Trophoblast cell (in vitro differentiated cells and primary cell): ENCODE data around the gene F2RL3.

Source experiments
- DNase-seq, 2 donors: peaks; one replicate each; pipeline ENCODE4 v3.0.0-alpha.2; 2016
- H2AFZ ChIP-seq: 2 replicates; pipeline ENCODE4 v1.6.1; 2013; ENCODE audit warnings: low read length, moderate library complexity, mild to moderate bottlenecking; ENCODE audit not compliant: insufficient read depth, poor library complexity
- H2AK5ac ChIP-seq: 2 replicates; pipeline ENCODE4 v1.6.1; 2013; ENCODE audit warnings: mild to moderate bottlenecking, low read length
- H2BK120ac ChIP-seq: 2 replicates; pipeline ENCODE4 v1.6.1; 2013; ENCODE audit warnings: low read length, mild to moderate bottlenecking, moderate library complexity; ENCODE audit not compliant: insufficient read depth, poor library complexity
- H2BK12ac ChIP-seq: 2 replicates; pipeline ENCODE4 v1.6.1; 2013; ENCODE audit warnings: mild to moderate bottlenecking, low read length, moderate library complexity
- H2BK5ac ChIP-seq: 2 replicates; pipeline ENCODE4 v1.6.1; 2013; ENCODE audit warnings: low read length, low read depth, moderate library complexity, mild to moderate bottlenecking; ENCODE audit not compliant: poor library complexity
- H3K14ac ChIP-seq: 2 replicates; pipeline ENCODE4 v1.6.1; 2013; ENCODE audit warnings: mild to moderate bottlenecking, low read length
- H3K18ac ChIP-seq: 2 replicates; pipeline ENCODE4 v1.6.1; 2013; ENCODE audit warnings: mild to moderate bottlenecking, low read length
- H3K23ac ChIP-seq: 2 replicates; pipeline ENCODE4 v1.6.1; 2013; ENCODE audit warnings: low read length
- H3K27ac ChIP-seq: 2 replicates; pipeline ENCODE4 v1.5.1; 2013; ENCODE audit warnings: low read depth, mild to moderate bottlenecking, inconsistent platforms, low read length, moderate library complexity
- H3K27me3 ChIP-seq: 2 replicates; pipeline ENCODE4 v1.6.1; 2013; ENCODE audit warnings: inconsistent platforms, mild to moderate bottlenecking, low read length, moderate library complexity; ENCODE audit not compliant: insufficient read depth
- H3K36me3 ChIP-seq, 2 experiments: 1 replicate in 1 of 2; 2 replicates in 1 of 2; pipeline ENCODE4 v1.6.1; 2013; ENCODE audit warnings: low read length in 2 of 2, mild to moderate bottlenecking in 2 of 2, moderate library complexity in 1 of 2; ENCODE audit not compliant: insufficient read depth in 2 of 2, control insufficient read depth in 1 of 2
- H3K4ac ChIP-seq: 2 replicates; pipeline ENCODE4 v1.6.1; 2013; ENCODE audit warnings: low read depth, mild to moderate bottlenecking, low read length, moderate library complexity
- H3K4me1 ChIP-seq, 2 experiments: 1 replicate in 1 of 2; 2 replicates in 1 of 2; pipeline ENCODE4 v1.6.1; 2013; ENCODE audit warnings: low read length in 2 of 2, mild to moderate bottlenecking in 2 of 2, moderate library complexity in 1 of 2; ENCODE audit not compliant: insufficient read depth in 2 of 2, control insufficient read depth in 1 of 2
- H3K4me2 ChIP-seq: 2 replicates; pipeline ENCODE4 v1.6.1; 2013; ENCODE audit warnings: inconsistent platforms, mild to moderate bottlenecking, low read length, moderate library complexity
- H3K4me3 ChIP-seq: 2 replicates; pipeline ENCODE4 v1.5.1; 2013; ENCODE audit warnings: mild to moderate bottlenecking, low read depth, low read length, inconsistent platforms
- H3K79me1 ChIP-seq: one replicate; pipeline ENCODE4 v1.6.1; 2013; ENCODE audit warnings: low read length
- H3K79me2 ChIP-seq: 2 replicates; pipeline ENCODE4 v1.6.1; 2013; ENCODE audit warnings: low read length, mild to moderate bottlenecking; ENCODE audit not compliant: control insufficient read depth, insufficient read depth, poor library complexity
- H3K9ac ChIP-seq: 2 replicates; pipeline ENCODE4 v1.6.1; 2013; ENCODE audit warnings: mild to moderate bottlenecking, low read length
- H3K9me3 ChIP-seq: 2 replicates; pipeline ENCODE4 v1.6.1; 2013; ENCODE audit warnings: low read depth, mild to moderate bottlenecking, control low read depth, inconsistent platforms, low read length; ENCODE audit not compliant: insufficient read depth
- H4K12ac ChIP-seq: 2 replicates; pipeline ENCODE4 v1.6.1; 2013; ENCODE audit warnings: low read depth, mild to moderate bottlenecking, low read length, moderate library complexity
- H4K8ac ChIP-seq: 2 replicates; pipeline ENCODE4 v1.6.1; 2013; ENCODE audit warnings: low read depth, mild to moderate bottlenecking, low read length, moderate library complexity
- H4K91ac ChIP-seq: one replicate; pipeline ENCODE4 v1.6.1; 2013; ENCODE audit warnings: low read depth, mild to moderate bottlenecking, low read length, moderate library complexity
- WGBS: extraction: QIAGEN DNeasy Blood & Tissue Kit; methylation state at CpG from one replicate; pipeline ENCODE4 v1.1.7; 2013; ENCODE audit warnings: missing lambda C conversion rate; ENCODE audit not compliant: insufficient read length, insufficient coverage; ENCODE audit errors: extremely low coverage; 5-methylcytosine and 5-hydroxymethylcytosine counted together

The F2RL3 gene

DNA sequence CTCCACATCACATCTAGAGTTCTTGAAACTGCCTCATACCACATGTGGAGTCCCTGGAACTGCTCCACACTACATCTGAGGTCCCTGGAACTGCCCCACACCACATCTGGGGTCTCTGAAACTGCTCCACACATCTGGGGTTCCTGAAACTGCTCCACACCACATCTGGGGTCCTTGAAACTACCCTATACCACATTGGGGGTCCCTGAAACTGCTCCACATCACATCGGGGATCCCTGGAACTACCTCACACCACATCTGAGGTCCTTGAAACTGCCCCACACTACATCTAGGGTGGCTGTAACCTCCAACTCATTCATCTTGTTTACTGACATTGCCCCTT, 33.8 kb downstream of the F2RL3 start:
- H3K4me1 ChIP-seq: no peaks in the 10 kb centered on the region
- H3K9ac ChIP-seq: no peak overlapping the region
- H3K14ac ChIP-seq: no peak overlapping the region
- H4K91ac ChIP-seq: no peak overlapping the region
- H3K9me3 ChIP-seq: peaks cover 13% of the 10 kb centered on the region
- no peak for DNase-seq
- WGBS: no CpG with 5 or more reads among the region's 1 CpG
- no peaks in the 10 kb centered on the region for H3K36me3 ChIP-seq
- H3K4me2 ChIP-seq: no peak overlapping the region
- H2AFZ ChIP-seq: no peak overlapping the region
- H2BK120ac ChIP-seq: no peak overlapping the region
- H3K79me2 ChIP-seq: no peaks in the 10 kb centered on the region
- no peaks in the 10 kb centered on the region for H3K27me3 ChIP-seq
- no peaks in the 10 kb centered on the region for H3K79me1 ChIP-seq
- no peak overlapping the region for H4K12ac ChIP-seq
- H4K8ac ChIP-seq: no peak overlapping the region
- H2AK5ac ChIP-seq: no peak overlapping the region
- no peak overlapping the region for H2BK12ac ChIP-seq
- H3K27ac ChIP-seq: no peak overlapping the region
- H3K18ac ChIP-seq: no peak overlapping the region
- H3K4me3 ChIP-seq: no peak overlapping the region
- no peak overlapping the region for H2BK5ac ChIP-seq
- H3K23ac ChIP-seq: no peak overlapping the region
- no peak overlapping the region for H3K4ac ChIP-seq

- no peak for DNase-seq
- Histone ChIP-seq H4K8ac (no peak overlapping the region), H2BK12ac (no peak overlapping the region), H3K79me2 (no peaks in the 10 kb centered on the region), H3K18ac (no peak overlapping the region), H4K91ac (no peak overlapping the region), H3K9me3 (peaks cover 13% of the 10 kb centered on the region), H3K4me2 (no peak overlapping the region), H3K27ac (no peak overlapping the region), H2BK5ac (no peak overlapping the region), H3K14ac (no peak overlapping the region), H3K23ac (no peak overlapping the region), H3K4ac (no peak overlapping the region), H3K36me3 (no peaks in the 10 kb centered on the region), H3K4me3 (no peak overlapping the region), H2BK120ac (no peak overlapping the region), H2AK5ac (no peak overlapping the region), H2AFZ (no peak overlapping the region), H3K27me3 (no peaks in the 10 kb centered on the region), H3K4me1 (no peaks in the 10 kb centered on the region), H3K9ac (no peak overlapping the region), H4K12ac (no peak overlapping the region), H3K79me1 (no peaks in the 10 kb centered on the region)
- WGBS: no CpG with 5 or more reads among the region's 13 CpGs
These were observed 34.1 kb downstream of the F2RL3 start for GRCh38 chr19:16922949-16923348.

DNA sequence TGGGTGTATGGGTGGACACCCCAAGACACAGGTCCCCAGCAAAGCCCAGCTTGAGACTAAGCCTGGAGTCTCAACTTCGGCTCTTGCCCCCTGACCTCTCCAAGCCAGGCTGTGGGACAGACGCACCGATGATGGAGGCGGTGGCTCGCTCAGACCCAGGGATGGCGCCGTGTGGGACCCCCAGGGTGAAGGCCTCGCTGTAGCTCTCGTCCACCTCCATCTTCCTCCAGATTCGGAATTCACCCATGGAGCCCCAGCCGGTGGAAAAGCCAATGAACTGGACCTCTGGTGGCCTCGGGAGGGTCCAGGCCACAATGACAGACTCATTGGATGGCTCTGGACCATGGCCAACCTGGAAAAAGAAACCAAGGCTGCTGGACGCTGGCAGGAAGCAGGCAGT, 39.1 kb downstream of the F2RL3 start:
- H4K91ac ChIP-seq: no peak overlapping the region
- H3K79me1 ChIP-seq: no peaks in the 10 kb centered on the region
- DNase-seq: no peak
- H2BK120ac ChIP-seq: no peak overlapping the region
- H3K4ac ChIP-seq: no peak overlapping the region
- no peak overlapping the region for H3K27ac ChIP-seq
- no peaks in the 10 kb centered on the region for H3K79me2 ChIP-seq
- H3K18ac ChIP-seq: no peak overlapping the region
- H3K4me2 ChIP-seq: no peak overlapping the region
- H2AFZ ChIP-seq: no peak overlapping the region
- H2BK12ac ChIP-seq: no peak overlapping the region
- no peak overlapping the region for H3K23ac ChIP-seq
- H3K36me3 ChIP-seq: no peaks in the 10 kb centered on the region
- no peak overlapping the region for H4K12ac ChIP-seq
- H4K8ac ChIP-seq: no peak overlapping the region
- H3K4me3 ChIP-seq: no peak overlapping the region
- no peak overlapping the region for H2AK5ac ChIP-seq
- no peak overlapping the region for H2BK5ac ChIP-seq
- no peak overlapping the region for H3K9ac ChIP-seq
- WGBS: no CpG with 5 or more reads among the region's 13 CpGs
- no peaks in the 10 kb centered on the region for H3K4me1 ChIP-seq
- H3K14ac ChIP-seq: no peak overlapping the region
- H3K27me3 ChIP-seq: no peaks in the 10 kb centered on the region
- peaks cover 29% of the 10 kb centered on the region for H3K9me3 ChIP-seq

GRCh38 chr19:16928351-16928750, 39.6 kb downstream of the F2RL3 start:
- DNase-seq: no peak
- Histone ChIP-seq H4K91ac (no peak overlapping the region), H2AK5ac (no peak overlapping the region), H3K79me1 (no peaks in the 10 kb centered on the region), H3K23ac (no peak overlapping the region), H3K4me1 (no peaks in the 10 kb centered on the region), H3K18ac (no peak overlapping the region), H2BK5ac (no peak overlapping the region), H4K8ac (no peak overlapping the region), H2BK120ac (no peak overlapping the region), H3K4ac (no peak overlapping the region), H3K27me3 (no peaks in the 10 kb centered on the region), H4K12ac (no peak overlapping the region), H3K14ac (no peak overlapping the region), H3K9ac (no peak overlapping the region), H3K79me2 (no peaks in the 10 kb centered on the region), H3K27ac (no peak overlapping the region), H3K4me3 (no peak overlapping the region), H3K4me2 (no peak overlapping the region), H3K9me3 (peaks cover 29% of the 10 kb centered on the region), H3K36me3 (no peaks in the 10 kb centered on the region), H2BK12ac (no peak overlapping the region), H2AFZ (no peak overlapping the region)
- WGBS: no CpG with 5 or more reads among the region's 2 CpGs
